Mammary epithelial cell (primary cell): ENCODE measurements around the gene CCR5AS.

Experiments
- CTCF ChIP-seq, 2 donors: IDR thresholded peaks in 1 of 2; conservative IDR thresholded peaks in 1 of 2; 2 replicates each; pipeline ENCODE4 v1.5.1; 2011 to 2012; ENCODE audit warnings: inconsistent platforms in 2 of 2, low read length in 2 of 2, mild to moderate bottlenecking in 2 of 2, control low read depth in 1 of 2, low read depth in 1 of 2; ENCODE audit not compliant: insufficient read depth in 1 of 2; ENCODE audit errors: extremely low read depth in 1 of 2
- EZH2 ChIP-seq: IDR thresholded peaks from 2 replicates; pipeline ENCODE4 v1.6.1; 2012; ENCODE audit warnings: low read length, inconsistent platforms, borderline replicate concordance

GRCh38 chr3:46419816-46420215 is 12.9 kb upstream of the CCR5AS start:
- TF ChIP-seq CTCF (conservative IDR thresholded peaks at IDR 0.05 in 1 of 2, IDR thresholded peaks at IDR 0.05 in 1 of 2; ENCODE audit: extremely low read depth in 1 of 2, insufficient read depth in 1 of 2, low read depth in 1 of 2, low read length in 2 of 2) (no peak), EZH2 (no peak)
